Glutamatergic neuron (in vitro differentiated cells): ENCODE data around the gene TOMM6. TPM values are rescaled to one million over a fixed set of nuclear protein-coding genes. Genes with fewer than 3 reads are reported as not detected.
A peak's percentile ranks its signal among the peaks of the same experiment; 100 is the strongest.

Experiments used
- DNase-seq: peaks from one replicate; pipeline ENCODE4 v3.0.0; 2022
- H3K27ac Mint-ChIP-seq: one replicate; pipeline ENCODE4 v1.8.0; 2020; ENCODE audit warnings: mild to moderate bottlenecking, mixed read lengths, inconsistent platforms; ENCODE audit not compliant: unreplicated experiment
- H3K27me3 Mint-ChIP-seq: one replicate; pipeline ENCODE4 v1.8.0; 2020; ENCODE audit warnings: mild to moderate bottlenecking, moderate library complexity, mixed read lengths, inconsistent platforms; ENCODE audit not compliant: unreplicated experiment
- H3K36me3 Mint-ChIP-seq: one replicate; pipeline ENCODE4 v1.8.0; 2020; ENCODE audit warnings: mild to moderate bottlenecking, mixed read lengths, inconsistent platforms; ENCODE audit not compliant: unreplicated experiment
- H3K4me1 Mint-ChIP-seq: one replicate; pipeline ENCODE4 v1.8.0; 2020; ENCODE audit warnings: mild to moderate bottlenecking, low read depth, mixed read lengths, inconsistent platforms; ENCODE audit not compliant: unreplicated experiment
- H3K4me3 Mint-ChIP-seq: one replicate; pipeline ENCODE4 v1.8.0; 2020; ENCODE audit warnings: mild to moderate bottlenecking, mixed read lengths, inconsistent platforms; ENCODE audit not compliant: unreplicated experiment
- H3K9me3 Mint-ChIP-seq: one replicate; pipeline ENCODE4 v1.8.0; 2020; ENCODE audit warnings: mild to moderate bottlenecking, moderate library complexity, mixed read lengths, inconsistent platforms; ENCODE audit not compliant: unreplicated experiment
- CTCF ChIP-seq: fragments of 200-600 bp; sonication (generic); IDR thresholded peaks from one replicate; pipeline ENCODE4 v1.5.0; 2021; ENCODE audit not compliant: partially characterized antibody, unreplicated experiment
- total RNA-seq: library from RNA; stranded (reverse); fragmentation: NEBNext Ultra II Directional; extraction: Animal tissue kit (Norgen Biotek cat#: 25700); gene quantifications from one replicate; pipeline ENCODE4 v1.2.1, GENCODE V29; 2021; ENCODE audit not compliant: unreplicated experiment

TOMM6 gene
- total RNA-seq, 1 donor from 2014 or later, result 111 TPM

- no peak for TF ChIP-seq CTCF
- no peak for DNase-seq
- H3K9me3 Mint-ChIP-seq, result no peaks in the 10 kb centered on the region
- H3K27me3 Mint-ChIP-seq, result peaks cover 7% of the 10 kb centered on the region
- H3K4me3 Mint-ChIP-seq, result no peak overlapping the region
- peaks cover 7% of the 10 kb centered on the region for H3K4me1 Mint-ChIP-seq
- H3K36me3 Mint-ChIP-seq, result no peaks in the 10 kb centered on the region
- no peak overlapping the region for H3K27ac Mint-ChIP-seq
Measured at GRCh38 chr6:41777551-41778285, 9.8 kb upstream of the TOMM6 start.

- peaks cover 7% of the 10 kb centered on the region for H3K27me3 Mint-ChIP-seq
- no peaks in the 10 kb centered on the region for H3K36me3 Mint-ChIP-seq
- no peak for TF ChIP-seq CTCF
Measured at GRCh38 chr6:41778895-41779294, 8.6 kb upstream of the TOMM6 start.

GRCh38 chr6:41779336-41779735 is 8.2 kb upstream of the TOMM6 start:
- no peaks in the 10 kb centered on the region for H3K9me3 Mint-ChIP-seq
- H3K4me1 Mint-ChIP-seq, result peaks cover 7% of the 10 kb centered on the region
- H3K36me3 Mint-ChIP-seq, result no peaks in the 10 kb centered on the region
- TF ChIP-seq CTCF, result no peak
- DNase-seq, result no peak
- H3K27ac Mint-ChIP-seq, result peak overlapping the region; percentile 59
- H3K27me3 Mint-ChIP-seq, result peaks cover 9% of the 10 kb centered on the region
- peak overlapping the region; percentile 96 for H3K4me3 Mint-ChIP-seq

More at GRCh38 chr6:41778895-41779294, 8.6 kb upstream of the TOMM6 start:
- Mint-ChIP-seq H3K27ac (peak overlapping the region; percentile 59), H3K9me3 (no peaks in the 10 kb centered on the region), H3K4me3 (peak overlapping the region; percentile 96), H3K4me1 (peaks cover 7% of the 10 kb centered on the region)
- DNase-seq, result no peak

GRCh38 chr6:41779788-41780550 is 7.5 kb upstream of the TOMM6 start, which contains the start of gene FRS3:
Gene FRS3, minus strand, starts transcription at chr6:41779900. Its CDS starts 2,913 bp downstream, at chr6:41776987.
- Mint-ChIP-seq H3K36me3 (no peaks in the 10 kb centered on the region), H3K4me1 (peaks cover 7% of the 10 kb centered on the region), H3K27ac (peak within 1 kb of the TSS; percentile 59), H3K27me3 (peaks cover 11% of the 10 kb centered on the region), H3K9me3 (no peaks in the 10 kb centered on the region), H3K4me3 (peak within 1 kb of the TSS; percentile 96)
- peak; percentile 90 for TF ChIP-seq CTCF
- peak; percentile 99 for DNase-seq
